ENCODE results near the gene OR2S2. TPM values are rescaled to one million over a fixed set of nuclear protein-coding genes. Genes with fewer than 3 reads are reported as not detected.

Gene OR2S2
- total RNA-seq, 1 experiment from 2014 or later, result not detected

DNA sequence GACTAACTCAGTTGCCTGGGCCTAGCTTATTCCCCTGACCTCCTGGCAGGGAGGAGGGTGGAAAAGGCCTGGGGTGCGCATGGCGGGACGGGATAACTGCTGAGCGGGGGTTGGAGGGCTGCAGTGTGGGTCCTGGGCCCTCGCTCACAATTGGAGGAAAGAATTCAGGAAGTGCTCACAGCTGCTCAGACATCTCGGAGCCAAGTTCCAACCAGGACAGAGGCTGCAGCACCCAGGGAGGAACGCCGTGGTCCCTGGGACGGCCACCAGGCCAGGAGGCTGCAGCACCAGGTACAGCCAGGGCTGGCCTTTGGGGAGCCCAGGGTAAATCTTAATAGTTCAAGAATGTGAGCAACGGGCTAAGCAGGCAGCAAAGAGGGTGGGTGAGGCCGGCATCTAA lies 48.7 kb downstream of the OR2S2 start, which contains the start of gene SPAAR:
Gene SPAAR, plus strand, starts transcription at position 217 of the 400 bp plus-strand sequence. CDS start 974 bp downstream, outside the sequence.
- TF ChIP-seq, protein P1, sequence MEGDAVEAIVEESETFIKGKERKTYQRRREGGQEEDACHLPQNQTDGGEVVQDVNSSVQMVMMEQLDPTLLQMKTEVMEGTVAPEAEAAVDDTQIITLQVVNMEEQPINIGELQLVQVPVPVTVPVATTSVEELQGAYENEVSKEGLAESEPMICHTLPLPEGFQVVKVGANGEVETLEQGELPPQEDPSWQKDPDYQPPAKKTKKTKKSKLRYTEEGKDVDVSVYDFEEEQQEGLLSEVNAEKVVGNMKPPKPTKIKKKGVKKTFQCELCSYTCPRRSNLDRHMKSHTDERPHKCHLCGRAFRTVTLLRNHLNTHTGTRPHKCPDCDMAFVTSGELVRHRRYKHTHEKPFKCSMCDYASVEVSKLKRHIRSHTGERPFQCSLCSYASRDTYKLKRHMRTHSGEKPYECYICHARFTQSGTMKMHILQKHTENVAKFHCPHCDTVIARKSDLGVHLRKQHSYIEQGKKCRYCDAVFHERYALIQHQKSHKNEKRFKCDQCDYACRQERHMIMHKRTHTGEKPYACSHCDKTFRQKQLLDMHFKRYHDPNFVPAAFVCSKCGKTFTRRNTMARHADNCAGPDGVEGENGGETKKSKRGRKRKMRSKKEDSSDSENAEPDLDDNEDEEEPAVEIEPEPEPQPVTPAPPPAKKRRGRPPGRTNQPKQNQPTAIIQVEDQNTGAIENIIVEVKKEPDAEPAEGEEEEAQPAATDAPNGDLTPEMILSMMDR (IDR thresholded peaks at IDR 0.05), result no peak
- TF ChIP-seq TCF7L2 (IDR thresholded peaks at IDR 0.05; ENCODE audit: low read depth, low read length) (no peak), POLR2AphosphoS5 (IDR thresholded peaks at IDR 0.05; ENCODE audit: low read depth, low read length) (no peak)
- BruUV-seq (replicated peaks), result no TSS peak
- H3K27ac ChIP-seq (ENCODE audit: low read length), result peak within 1 kb of the TSS; percentile 78
- no peaks in the 10 kb centered on the region for H3K36me3 ChIP-seq (ENCODE audit: control insufficient read depth, insufficient read depth, low read length)
- H3K4me1 ChIP-seq (ENCODE audit: control insufficient read depth, insufficient read depth, low read length), result peaks cover 64% of the 10 kb centered on the region
- no peak for DNase-seq (ENCODE audit: low read depth, low spot score)
- in situ Hi-C loops (cut with HindIII; ENCODE audit: low pct_unique_long_range_greater_than_20kb, low sequenced_read_pairs), result no loop called here
- H3K4me3 ChIP-seq (ENCODE audit: low read depth in 2 of 2, low read length in 2 of 2), result no peak within 1 kb of the TSS
- no peaks in the 10 kb centered on the region for H3K27me3 ChIP-seq (ENCODE audit: control insufficient read depth, insufficient read depth, low read length)
- POLR2A ChIA-PET, result no interaction called here
- CTCF ChIA-PET, result interaction anchor here (1.0 kb wide), 1 partner anchor 114 kb away, joined by 3 read pairs; no protein-coding TSS in a partner anchor
- intact Hi-C loops (cut with micrococcal nuclease; ENCODE audit: unreplicated experiment), result no loop called here
- H3K9me3 ChIP-seq (ENCODE audit: control insufficient read depth, insufficient read depth, low read depth, low read length), result no peaks in the 10 kb centered on the region
- ATAC-seq, result no peak

DNA sequence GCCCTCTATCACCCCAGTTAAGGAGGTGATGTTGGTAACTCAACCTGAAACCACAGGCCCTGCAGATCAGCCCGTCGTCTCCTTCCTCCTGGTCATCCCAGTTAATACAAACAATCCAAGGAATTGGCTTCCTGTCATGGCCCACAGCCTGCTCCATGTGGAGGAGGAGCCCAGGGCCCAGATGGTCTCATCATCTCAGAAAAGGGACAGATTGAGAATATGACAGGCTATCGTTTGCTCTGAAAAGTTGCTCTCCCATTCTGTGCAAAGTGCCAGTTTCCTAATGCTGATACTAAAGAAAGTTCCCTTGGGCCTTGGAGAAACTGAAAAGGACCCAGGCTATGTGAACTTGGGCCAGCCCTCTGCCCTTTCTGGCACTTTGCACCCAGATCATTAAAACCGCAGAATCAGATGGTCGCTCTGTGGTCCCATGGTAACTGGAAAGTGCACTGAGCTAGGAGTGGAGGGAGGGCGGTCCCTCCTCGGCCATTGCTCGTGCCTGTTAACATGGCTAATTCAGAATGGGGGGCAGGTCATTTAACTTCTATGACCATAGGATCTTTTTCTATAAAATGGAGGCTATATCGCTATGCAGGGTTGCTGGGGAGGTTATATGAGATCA lies 49.3 kb downstream of the OR2S2 start:
- intact Hi-C loops (cut with micrococcal nuclease; ENCODE audit: unreplicated experiment) (no loop called here), in situ Hi-C loops (cut with HindIII; ENCODE audit: low pct_unique_long_range_greater_than_20kb, low sequenced_read_pairs) (no loop called here)
- POLR2A ChIA-PET, result no interaction called here
- Histone ChIP-seq H3K27me3 (ENCODE audit: control insufficient read depth, insufficient read depth, low read length) (no peaks in the 10 kb centered on the region), H3K4me3 (ENCODE audit: low read depth in 2 of 2, low read length in 2 of 2) (no peak overlapping the region), H3K9me3 (ENCODE audit: control insufficient read depth, insufficient read depth, low read depth, low read length) (no peaks in the 10 kb centered on the region), H3K4me1 (ENCODE audit: control insufficient read depth, insufficient read depth, low read length) (peaks cover 66% of the 10 kb centered on the region), H3K36me3 (ENCODE audit: control insufficient read depth, insufficient read depth, low read length) (no peaks in the 10 kb centered on the region), H3K27ac (ENCODE audit: low read length) (peak overlapping the region; percentile 78)
- no TSS peak for BruUV-seq (replicated peaks)
- CTCF ChIA-PET, result no interaction called here
- ATAC-seq (no peak), DNase-seq (ENCODE audit: low read depth, low spot score) (no peak)
- TF ChIP-seq TCF7L2 (IDR thresholded peaks at IDR 0.05; ENCODE audit: low read depth, low read length) (no peak), SIN3A (IDR thresholded peaks at IDR 0.05; ENCODE audit: borderline replicate concordance, insufficient read depth, low read depth, low read length) (no peak), POLR2AphosphoS5 (IDR thresholded peaks at IDR 0.05; ENCODE audit: low read depth, low read length) (no peak)
- TF ChIP-seq, protein P1 (IDR thresholded peaks at IDR 0.05), result no peak
- TF ChIP-seq, protein P2, sequence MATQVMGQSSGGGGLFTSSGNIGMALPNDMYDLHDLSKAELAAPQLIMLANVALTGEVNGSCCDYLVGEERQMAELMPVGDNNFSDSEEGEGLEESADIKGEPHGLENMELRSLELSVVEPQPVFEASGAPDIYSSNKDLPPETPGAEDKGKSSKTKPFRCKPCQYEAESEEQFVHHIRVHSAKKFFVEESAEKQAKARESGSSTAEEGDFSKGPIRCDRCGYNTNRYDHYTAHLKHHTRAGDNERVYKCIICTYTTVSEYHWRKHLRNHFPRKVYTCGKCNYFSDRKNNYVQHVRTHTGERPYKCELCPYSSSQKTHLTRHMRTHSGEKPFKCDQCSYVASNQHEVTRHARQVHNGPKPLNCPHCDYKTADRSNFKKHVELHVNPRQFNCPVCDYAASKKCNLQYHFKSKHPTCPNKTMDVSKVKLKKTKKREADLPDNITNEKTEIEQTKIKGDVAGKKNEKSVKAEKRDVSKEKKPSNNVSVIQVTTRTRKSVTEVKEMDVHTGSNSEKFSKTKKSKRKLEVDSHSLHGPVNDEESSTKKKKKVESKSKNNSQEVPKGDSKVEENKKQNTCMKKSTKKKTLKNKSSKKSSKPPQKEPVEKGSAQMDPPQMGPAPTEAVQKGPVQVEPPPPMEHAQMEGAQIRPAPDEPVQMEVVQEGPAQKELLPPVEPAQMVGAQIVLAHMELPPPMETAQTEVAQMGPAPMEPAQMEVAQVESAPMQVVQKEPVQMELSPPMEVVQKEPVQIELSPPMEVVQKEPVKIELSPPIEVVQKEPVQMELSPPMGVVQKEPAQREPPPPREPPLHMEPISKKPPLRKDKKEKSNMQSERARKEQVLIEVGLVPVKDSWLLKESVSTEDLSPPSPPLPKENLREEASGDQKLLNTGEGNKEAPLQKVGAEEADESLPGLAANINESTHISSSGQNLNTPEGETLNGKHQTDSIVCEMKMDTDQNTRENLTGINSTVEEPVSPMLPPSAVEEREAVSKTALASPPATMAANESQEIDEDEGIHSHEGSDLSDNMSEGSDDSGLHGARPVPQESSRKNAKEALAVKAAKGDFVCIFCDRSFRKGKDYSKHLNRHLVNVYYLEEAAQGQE (IDR thresholded peaks at IDR 0.05; ENCODE audit: insufficient read depth in 1 of 2, low read depth in 2 of 2, low read length in 1 of 2), result no peak
